ENCODE measurements around the gene TRPM3.

DNA sequence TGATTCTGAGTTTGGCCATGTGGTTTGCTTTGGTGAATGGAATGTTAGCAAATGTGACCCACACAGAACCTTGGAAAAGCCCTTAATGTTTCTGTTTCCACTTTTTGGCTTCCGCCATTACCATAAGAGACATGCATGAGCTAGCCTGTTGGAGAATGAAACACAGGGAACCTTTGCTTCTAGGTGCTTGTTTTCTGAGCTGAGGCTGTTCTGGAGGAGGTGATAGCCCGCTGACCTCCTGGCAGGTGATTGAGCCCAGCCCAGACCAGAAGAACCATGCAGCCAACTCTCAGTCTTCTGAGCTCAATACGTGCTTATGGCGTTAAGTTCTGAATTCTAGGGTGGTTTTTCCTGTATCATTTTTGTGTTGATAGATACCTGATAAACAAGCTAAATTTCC lies 558.4 kb downstream of the TRPM3 start:
- TF ChIP-seq POLR2AphosphoS5 (IDR thresholded peaks at IDR 0.05): no peak
- TF ChIP-seq, protein P1, sequence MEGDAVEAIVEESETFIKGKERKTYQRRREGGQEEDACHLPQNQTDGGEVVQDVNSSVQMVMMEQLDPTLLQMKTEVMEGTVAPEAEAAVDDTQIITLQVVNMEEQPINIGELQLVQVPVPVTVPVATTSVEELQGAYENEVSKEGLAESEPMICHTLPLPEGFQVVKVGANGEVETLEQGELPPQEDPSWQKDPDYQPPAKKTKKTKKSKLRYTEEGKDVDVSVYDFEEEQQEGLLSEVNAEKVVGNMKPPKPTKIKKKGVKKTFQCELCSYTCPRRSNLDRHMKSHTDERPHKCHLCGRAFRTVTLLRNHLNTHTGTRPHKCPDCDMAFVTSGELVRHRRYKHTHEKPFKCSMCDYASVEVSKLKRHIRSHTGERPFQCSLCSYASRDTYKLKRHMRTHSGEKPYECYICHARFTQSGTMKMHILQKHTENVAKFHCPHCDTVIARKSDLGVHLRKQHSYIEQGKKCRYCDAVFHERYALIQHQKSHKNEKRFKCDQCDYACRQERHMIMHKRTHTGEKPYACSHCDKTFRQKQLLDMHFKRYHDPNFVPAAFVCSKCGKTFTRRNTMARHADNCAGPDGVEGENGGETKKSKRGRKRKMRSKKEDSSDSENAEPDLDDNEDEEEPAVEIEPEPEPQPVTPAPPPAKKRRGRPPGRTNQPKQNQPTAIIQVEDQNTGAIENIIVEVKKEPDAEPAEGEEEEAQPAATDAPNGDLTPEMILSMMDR (IDR thresholded peaks at IDR 0.05 in 8 of 11, conservative IDR thresholded peaks at IDR 0.05 in 3 of 11): no peak
- no peak for TF ChIP-seq POLR2A (IDR thresholded peaks at IDR 0.05)

Measured in spleen (tissue), 7 donors.